SK-N-SH treated with all-trans-retinoic acid at 6 μM for 48 hours (cell line): ENCODE results near the gene GRIK4.

Experiments
- ATAC-seq: fragments of 200-7000 bp; cut with Tn5 transposase; 3 replicates; pipeline ENCODE4 v1.9.1; 2020; ENCODE audit warnings: mild to moderate bottlenecking, moderate library complexity
- ARNTL ChIP-seq: fragments of 450-650 bp; formaldehyde crosslinking; IDR thresholded peaks from 2 replicates; pipeline ENCODE4 v1.5.0; 2020; ENCODE audit warnings: low read depth, mild to moderate bottlenecking, moderate library complexity, borderline replicate concordance
- CSDC2 ChIP-seq: fragments of 250-450 bp; sonication (Bioruptor Pico); IDR thresholded peaks from 2 replicates; pipeline ENCODE4 v1.5.0; 2020; ENCODE audit warnings: mild to moderate bottlenecking, moderate library complexity
- CSRNP3 ChIP-seq: fragments of 250-450 bp; sonication (Bioruptor Pico); IDR thresholded peaks from 2 replicates; pipeline ENCODE4 v1.5.1; 2021; ENCODE audit warnings: mild to moderate bottlenecking, moderate library complexity
- ESRRG ChIP-seq: fragments of 250-450 bp; sonication (Bioruptor Pico); IDR thresholded peaks from 2 replicates; pipeline ENCODE4 v1.6.1; 2021; ENCODE audit warnings: mild to moderate bottlenecking
- GLIS3 ChIP-seq: fragments of 250-450 bp; sonication (Bioruptor Pico); IDR thresholded peaks from 2 replicates; pipeline ENCODE4 v1.5.0; 2020; ENCODE audit warnings: mild to moderate bottlenecking, moderate library complexity
- ISL1 ChIP-seq: fragments of 250-450 bp; sonication (Bioruptor Pico); IDR thresholded peaks from 2 replicates; pipeline ENCODE4 v2.1.2; 2022; ENCODE audit warnings: mild to moderate bottlenecking, moderate library complexity
- OSR1 ChIP-seq: fragments of 250-450 bp; sonication (Bioruptor Pico); IDR thresholded peaks from 2 replicates; pipeline ENCODE4 v1.8.0; 2022; ENCODE audit warnings: moderate library complexity, mild to moderate bottlenecking, inconsistent platforms
- POU6F1 ChIP-seq: fragments of 250-450 bp; sonication (Bioruptor Pico); IDR thresholded peaks from 2 replicates; pipeline ENCODE4 v1.8.0; 2021; ENCODE audit warnings: low read depth, mild to moderate bottlenecking, moderate library complexity, borderline replicate concordance
- PPARA ChIP-seq: fragments of 250-450 bp; sonication (Bioruptor Pico); IDR thresholded peaks from 2 replicates; pipeline ENCODE4 v1.5.0; 2020; ENCODE audit warnings: mild to moderate bottlenecking, borderline replicate concordance
- RARB ChIP-seq: fragments of 250-450 bp; sonication (Bioruptor Pico); IDR thresholded peaks from 2 replicates; pipeline ENCODE4 v1.8.0; 2021; ENCODE audit warnings: mild to moderate bottlenecking, moderate library complexity
- SNAI2 ChIP-seq: fragments of 250-450 bp; sonication (Bioruptor Pico); IDR thresholded peaks from 2 replicates; pipeline ENCODE4 v1.5.0; 2020; ENCODE audit warnings: mild to moderate bottlenecking, moderate library complexity
- TCF4 ChIP-seq: fragments of 250-450 bp; sonication (Bioruptor Pico); IDR thresholded peaks from 2 replicates; pipeline ENCODE4 v1.8.0; 2021; ENCODE audit warnings: mild to moderate bottlenecking, moderate library complexity, borderline replicate concordance
- ZC3H10 ChIP-seq: fragments of 250-450 bp; sonication (Bioruptor Pico); IDR thresholded peaks from 2 replicates; pipeline ENCODE4 v1.5.1; 2021; ENCODE audit warnings: mild to moderate bottlenecking, moderate library complexity
- ZFP3 ChIP-seq: fragments of 250-450 bp; sonication (Bioruptor Pico); IDR thresholded peaks from 2 replicates; pipeline ENCODE4 v1.5.0; 2020; ENCODE audit warnings: mild to moderate bottlenecking, moderate library complexity
- ZFP30 ChIP-seq: fragments of 450-650 bp; formaldehyde crosslinking; IDR thresholded peaks from 2 replicates; pipeline ENCODE4 v1.5.0; 2022; ENCODE audit warnings: mild to moderate bottlenecking, moderate library complexity
- ZNF565 ChIP-seq: fragments of 450-650 bp; formaldehyde crosslinking; conservative IDR thresholded peaks from 2 replicates; pipeline ENCODE4 v1.5.0; 2020; ENCODE audit warnings: low read depth, mild to moderate bottlenecking, moderate library complexity
- ZNF70 ChIP-seq: fragments of 450-650 bp; formaldehyde crosslinking; IDR thresholded peaks from 2 replicates; pipeline ENCODE4 v1.5.0; 2020; ENCODE audit warnings: mild to moderate bottlenecking, moderate library complexity
- ZNF8 ChIP-seq: fragments of 450-650 bp; formaldehyde crosslinking; IDR thresholded peaks from 2 replicates; pipeline ENCODE4 v1.5.0; 2020; ENCODE audit warnings: mild to moderate bottlenecking, moderate library complexity
- TF ChIP-seq, protein P1 (sequence below): fragments of 250-450 bp; sonication (Bioruptor Pico); IDR thresholded peaks from 2 replicates; pipeline ENCODE4 v1.5.0; 2020; ENCODE audit warnings: mild to moderate bottlenecking, moderate library complexity
- TF ChIP-seq, protein P2 (sequence below): fragments of 250-450 bp; sonication (Bioruptor Pico); IDR thresholded peaks from 2 replicates; pipeline ENCODE4 v1.8.0; 2020; ENCODE audit warnings: mild to moderate bottlenecking, moderate library complexity, borderline replicate concordance
- TF ChIP-seq, protein P3 (sequence below): fragments of 250-450 bp; sonication (Bioruptor Pico); IDR thresholded peaks from 2 replicates; pipeline ENCODE4 v1.5.1; 2020; ENCODE audit warnings: low read depth, mild to moderate bottlenecking, moderate library complexity

GRIK4 gene

DNA sequence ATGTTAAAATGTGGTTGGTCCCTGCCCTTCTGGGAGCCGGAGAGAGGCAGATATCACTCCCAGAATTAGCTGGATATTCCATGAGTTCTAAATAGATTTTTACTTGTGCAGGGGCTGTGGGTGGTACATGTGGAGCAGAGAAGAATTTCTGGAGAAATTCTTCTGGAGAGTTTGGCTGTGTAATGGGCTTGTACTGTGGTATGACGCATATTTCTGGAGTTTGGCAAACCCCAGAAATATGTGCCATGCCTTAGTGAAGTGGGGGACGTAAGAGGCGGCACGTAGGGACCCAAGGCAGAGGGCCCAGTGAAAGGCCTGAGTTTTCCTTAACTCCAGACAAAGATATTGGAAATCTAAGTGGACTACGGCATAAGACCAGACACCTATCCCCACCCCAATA lies 461.1 kb downstream of the GRIK4 start:
- ATAC-seq = no peak
- TF ChIP-seq POU6F1 (CRISPR knock-in tag) = no peak
- TF ChIP-seq ZFP30 (CRISPR knock-in tag) = no peak
- TF ChIP-seq ZNF8 (CRISPR knock-in tag) = no peak
- TF ChIP-seq PPARA (CRISPR knock-in tag) = no peak
- TF ChIP-seq TCF4 (CRISPR knock-in tag) = no peak
- TF ChIP-seq OSR1 (CRISPR knock-in tag) = no peak

DNA sequence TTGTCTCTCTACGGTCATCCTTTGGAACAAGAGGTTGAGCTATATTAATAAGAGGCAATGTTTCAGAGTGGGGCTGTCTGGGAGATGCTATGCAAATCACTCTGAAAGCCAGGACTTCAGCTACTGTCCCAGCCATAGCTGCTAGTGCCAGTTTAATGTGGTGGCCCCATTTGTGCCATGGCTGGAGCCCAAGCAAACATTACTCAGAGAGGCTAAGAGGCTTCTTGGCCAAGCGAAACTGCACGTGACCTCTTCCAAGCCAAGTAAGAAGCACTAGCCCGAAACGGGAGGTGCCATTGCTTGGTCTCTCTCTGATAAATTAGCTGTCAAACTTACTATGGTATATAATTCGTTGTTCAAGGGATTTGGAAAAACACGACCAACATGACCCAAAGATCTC lies 462.0 kb downstream of the GRIK4 start:
- TF ChIP-seq CSDC2 (CRISPR knock-in tag) = no peak
- no peak for ATAC-seq

DNA sequence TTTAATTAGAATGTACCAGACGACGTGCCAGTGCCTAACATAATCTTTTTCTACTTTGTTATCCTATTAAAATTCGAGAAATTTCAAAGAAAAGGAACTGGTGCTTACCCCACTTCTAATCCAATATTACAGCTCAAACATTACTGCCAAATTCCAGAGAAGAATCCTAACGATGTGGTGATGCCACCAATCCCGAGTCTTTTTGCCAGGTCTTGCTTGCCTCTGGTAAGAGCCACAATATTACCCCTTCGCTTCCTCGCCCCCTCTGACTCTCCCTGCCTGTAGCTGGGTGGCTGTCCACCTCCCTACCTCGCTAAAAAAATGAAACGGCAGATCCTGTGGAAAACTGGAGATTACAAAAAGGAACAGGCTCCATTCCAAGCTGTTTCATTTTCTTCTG lies 462.9 kb downstream of the GRIK4 start:
- ATAC-seq = no peak

GRCh38 chr11:120974965-120975364 lies 463.4 kb downstream of the GRIK4 start:
- ATAC-seq = no peak

More for the DNA sequence above, 462.9 kb downstream of the GRIK4 start:
- no peak for TF ChIP-seq ZFP30 (CRISPR knock-in tag)
- TF ChIP-seq TCF4 (CRISPR knock-in tag) = no peak
- TF ChIP-seq ZFP3 (CRISPR knock-in tag) = no peak
- TF ChIP-seq CSDC2 (CRISPR knock-in tag) = no peak
- TF ChIP-seq ZNF8 (CRISPR knock-in tag) = no peak

GRCh38 chr11:120977266-120978137 lies 466.0 kb downstream of the GRIK4 start:
- ATAC-seq = no peak
- TF ChIP-seq ZFP30 (CRISPR knock-in tag) = no peak
- no peak for TF ChIP-seq CSRNP3 (CRISPR knock-in tag)
- TF ChIP-seq GLIS3 (CRISPR knock-in tag) = no peak
- TF ChIP-seq, protein P1, sequence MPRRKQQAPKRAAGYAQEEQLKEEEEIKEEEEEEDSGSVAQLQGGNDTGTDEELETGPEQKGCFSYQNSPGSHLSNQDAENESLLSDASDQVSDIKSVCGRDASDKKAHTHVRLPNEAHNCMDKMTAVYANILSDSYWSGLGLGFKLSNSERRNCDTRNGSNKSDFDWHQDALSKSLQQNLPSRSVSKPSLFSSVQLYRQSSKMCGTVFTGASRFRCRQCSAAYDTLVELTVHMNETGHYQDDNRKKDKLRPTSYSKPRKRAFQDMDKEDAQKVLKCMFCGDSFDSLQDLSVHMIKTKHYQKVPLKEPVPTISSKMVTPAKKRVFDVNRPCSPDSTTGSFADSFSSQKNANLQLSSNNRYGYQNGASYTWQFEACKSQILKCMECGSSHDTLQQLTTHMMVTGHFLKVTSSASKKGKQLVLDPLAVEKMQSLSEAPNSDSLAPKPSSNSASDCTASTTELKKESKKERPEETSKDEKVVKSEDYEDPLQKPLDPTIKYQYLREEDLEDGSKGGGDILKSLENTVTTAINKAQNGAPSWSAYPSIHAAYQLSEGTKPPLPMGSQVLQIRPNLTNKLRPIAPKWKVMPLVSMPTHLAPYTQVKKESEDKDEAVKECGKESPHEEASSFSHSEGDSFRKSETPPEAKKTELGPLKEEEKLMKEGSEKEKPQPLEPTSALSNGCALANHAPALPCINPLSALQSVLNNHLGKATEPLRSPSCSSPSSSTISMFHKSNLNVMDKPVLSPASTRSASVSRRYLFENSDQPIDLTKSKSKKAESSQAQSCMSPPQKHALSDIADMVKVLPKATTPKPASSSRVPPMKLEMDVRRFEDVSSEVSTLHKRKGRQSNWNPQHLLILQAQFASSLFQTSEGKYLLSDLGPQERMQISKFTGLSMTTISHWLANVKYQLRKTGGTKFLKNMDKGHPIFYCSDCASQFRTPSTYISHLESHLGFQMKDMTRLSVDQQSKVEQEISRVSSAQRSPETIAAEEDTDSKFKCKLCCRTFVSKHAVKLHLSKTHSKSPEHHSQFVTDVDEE = no peak
- no peak for TF ChIP-seq ARNTL (CRISPR knock-in tag)
- no peak for TF ChIP-seq ZNF8 (CRISPR knock-in tag)
- TF ChIP-seq TCF4 (CRISPR knock-in tag) = no peak
- TF ChIP-seq ISL1 (CRISPR knock-in tag) = no peak
- TF ChIP-seq, protein P2, sequence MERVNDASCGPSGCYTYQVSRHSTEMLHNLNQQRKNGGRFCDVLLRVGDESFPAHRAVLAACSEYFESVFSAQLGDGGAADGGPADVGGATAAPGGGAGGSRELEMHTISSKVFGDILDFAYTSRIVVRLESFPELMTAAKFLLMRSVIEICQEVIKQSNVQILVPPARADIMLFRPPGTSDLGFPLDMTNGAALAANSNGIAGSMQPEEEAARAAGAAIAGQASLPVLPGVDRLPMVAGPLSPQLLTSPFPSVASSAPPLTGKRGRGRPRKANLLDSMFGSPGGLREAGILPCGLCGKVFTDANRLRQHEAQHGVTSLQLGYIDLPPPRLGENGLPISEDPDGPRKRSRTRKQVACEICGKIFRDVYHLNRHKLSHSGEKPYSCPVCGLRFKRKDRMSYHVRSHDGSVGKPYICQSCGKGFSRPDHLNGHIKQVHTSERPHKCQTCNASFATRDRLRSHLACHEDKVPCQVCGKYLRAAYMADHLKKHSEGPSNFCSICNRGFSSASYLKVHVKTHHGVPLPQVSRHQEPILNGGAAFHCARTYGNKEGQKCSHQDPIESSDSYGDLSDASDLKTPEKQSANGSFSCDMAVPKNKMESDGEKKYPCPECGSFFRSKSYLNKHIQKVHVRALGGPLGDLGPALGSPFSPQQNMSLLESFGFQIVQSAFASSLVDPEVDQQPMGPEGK (CRISPR knock-in tag) = no peak
- TF ChIP-seq, protein P3, sequence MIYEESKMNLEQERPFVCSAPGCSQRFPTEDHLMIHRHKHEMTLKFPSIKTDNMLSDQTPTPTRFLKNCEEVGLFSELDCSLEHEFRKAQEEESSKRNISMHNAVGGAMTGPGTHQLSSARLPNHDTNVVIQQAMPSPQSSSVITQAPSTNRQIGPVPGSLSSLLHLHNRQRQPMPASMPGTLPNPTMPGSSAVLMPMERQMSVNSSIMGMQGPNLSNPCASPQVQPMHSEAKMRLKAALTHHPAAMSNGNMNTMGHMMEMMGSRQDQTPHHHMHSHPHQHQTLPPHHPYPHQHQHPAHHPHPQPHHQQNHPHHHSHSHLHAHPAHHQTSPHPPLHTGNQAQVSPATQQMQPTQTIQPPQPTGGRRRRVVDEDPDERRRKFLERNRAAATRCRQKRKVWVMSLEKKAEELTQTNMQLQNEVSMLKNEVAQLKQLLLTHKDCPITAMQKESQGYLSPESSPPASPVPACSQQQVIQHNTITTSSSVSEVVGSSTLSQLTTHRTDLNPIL (CRISPR knock-in tag) = no peak
- no peak for TF ChIP-seq ZNF70 (CRISPR knock-in tag)

More at GRCh38 chr11:120974965-120975364, 463.4 kb downstream of the GRIK4 start:
- TF ChIP-seq ZFP3 (CRISPR knock-in tag) (no peak), GLIS3 (CRISPR knock-in tag) (no peak), SNAI2 (CRISPR knock-in tag) (no peak), ZC3H10 (CRISPR knock-in tag) (no peak), ZNF70 (CRISPR knock-in tag) (no peak), ESRRG (CRISPR knock-in tag) (no peak), ZNF565 (CRISPR knock-in tag) (no peak), ARNTL (CRISPR knock-in tag) (no peak), PPARA (CRISPR knock-in tag) (no peak), OSR1 (CRISPR knock-in tag) (no peak), RARB (CRISPR knock-in tag) (no peak)
- TF ChIP-seq, protein P3 (CRISPR knock-in tag) = no peak
